A673 (cell line): Measurements from ENCODE around the gene LIN7B.

Experiments used
- CTCF ChIP-seq: fragments of 300-800, 200-600 bp; sonication (generic); conservative IDR thresholded peaks from 2 replicates; pipeline ENCODE4 v1.5.1; 2017; ENCODE audit warnings: low read depth, mild to moderate bottlenecking, antibody characterized with exemption, low read length, moderate library complexity, mixed read lengths
- EZH2 ChIP-seq: fragments of 200-600 bp; sonication (generic); IDR thresholded peaks from 2 replicates; pipeline ENCODE4 v1.6.1; 2017; ENCODE audit warnings: borderline replicate concordance, low read depth, mild to moderate bottlenecking, mixed read lengths, antibody characterized with exemption, low read length; ENCODE audit not compliant: poor library complexity, severe bottlenecking

DNA sequence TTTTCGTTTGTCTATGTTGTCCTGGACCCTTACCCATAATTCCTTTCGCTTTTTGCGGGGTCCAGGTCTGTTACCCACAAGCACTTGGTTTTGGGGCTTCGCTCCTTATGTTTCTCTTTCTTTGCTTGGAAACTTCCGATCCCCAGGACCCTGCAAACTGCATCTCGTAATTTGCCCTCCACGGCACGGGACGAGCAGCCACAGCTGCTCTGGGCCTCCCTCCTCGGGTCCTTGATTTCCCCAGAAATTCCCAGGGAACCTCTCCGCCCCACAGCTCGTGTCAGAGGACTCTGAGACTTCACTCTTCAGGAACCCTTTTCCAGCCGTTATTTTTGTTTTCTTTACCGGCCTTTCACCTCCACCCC is 28.3 kb upstream of the LIN7B start:
- TF ChIP-seq CTCF (no peak), EZH2 (no peak)
